ENCODE results near the gene CENPC.
"Not testable (repeated sequence)": the region's sequence is repeated elsewhere in the genome, so short reads cannot be mapped to it uniquely, and the experiment has no call there.

The CENPC gene

GRCh38 chr4:67466751-67467150 lies 78.6 kb downstream of the CENPC start:
- DNase-seq (ENCODE audit: low read depth in 2 of 2): no peak

GRCh38 chr4:67465763-67466052 lies 79.6 kb downstream of the CENPC start:
- DNase-seq (ENCODE audit: low read depth in 2 of 2): no peak

GRCh38 chr4:67465032-67465762 lies 80.1 kb downstream of the CENPC start:
- DNase-seq (ENCODE audit: low read depth in 2 of 2): no peak

GRCh38 chr4:67460574-67460973 lies 84.7 kb downstream of the CENPC start:
- DNase-seq (ENCODE audit: low read depth in 2 of 2): no peak

GRCh38 chr4:67459164-67459563 lies 86.1 kb downstream of the CENPC start:
- no peak for DNase-seq (ENCODE audit: low read depth in 2 of 2)

GRCh38 chr4:67456577-67457196 lies 88.6 kb downstream of the CENPC start:
- no peak for DNase-seq (ENCODE audit: low read depth in 2 of 2)

GRCh38 chr4:67452846-67453205 lies 92.5 kb downstream of the CENPC start:
- DNase-seq (ENCODE audit: low read depth in 2 of 2): not testable (repeated sequence)

- DNase-seq (ENCODE audit: low read depth in 2 of 2): no peak
Measured at GRCh38 chr4:67452100-67452845, 93.0 kb downstream of the CENPC start.

- DNase-seq (ENCODE audit: low read depth in 2 of 2): no peak
Measured at GRCh38 chr4:67451464-67451863, 93.8 kb downstream of the CENPC start.

GRCh38 chr4:67448621-67449020 lies 96.7 kb downstream of the CENPC start:
- DNase-seq (ENCODE audit: low read depth in 2 of 2): no peak

- DNase-seq (ENCODE audit: low read depth in 2 of 2): no peak
Measured at GRCh38 chr4:67447873-67448272, 97.4 kb downstream of the CENPC start.

GRCh38 chr4:67446811-67447210 lies 98.5 kb downstream of the CENPC start:
- no peak for DNase-seq (ENCODE audit: low read depth in 2 of 2)

- DNase-seq (ENCODE audit: low read depth in 2 of 2): not testable (repeated sequence)
Measured at GRCh38 chr4:67445881-67446280, 99.4 kb downstream of the CENPC start.

GRCh38 chr4:67438975-67439374 lies 106.3 kb downstream of the CENPC start:
- DNase-seq (ENCODE audit: low read depth in 2 of 2): no peak

GRCh38 chr4:67437974-67438713 lies 107.2 kb downstream of the CENPC start:
- DNase-seq (ENCODE audit: low read depth in 2 of 2): no peak

- DNase-seq (ENCODE audit: low read depth in 2 of 2): no peak
Measured at GRCh38 chr4:67436742-67437141, 108.6 kb downstream of the CENPC start.

GRCh38 chr4:67430989-67431388 lies 114.3 kb downstream of the CENPC start:
- DNase-seq (ENCODE audit: low read depth in 2 of 2): no peak

- no peak for DNase-seq (ENCODE audit: low read depth in 2 of 2)
Measured at GRCh38 chr4:67428819-67429218, 116.5 kb downstream of the CENPC start.

Measured in stimulated activated CD4-positive, alpha-beta T cell treated with anti-CD3 and anti-CD28 coated beads, Interleukin-12 subunit alpha, Interleukin-12 subunit beta, amount 100 ng/mL, for 24 hours (primary cell).